Myometrial cell (primary cell): ENCODE results near the gene LAG3. TPM values are rescaled to one million over a fixed set of nuclear protein-coding genes. Genes with fewer than 3 reads are reported as not detected.

ENCODE experiments used
- total RNA-seq: library from RNA; depleted of rRNA; stranded (reverse); fragments of >200 nt; gene quantifications from 2 replicates; pipeline ENCODE4 v1.2.3, GENCODE V29; 2015

The LAG3 gene
- under 0.01 and 0.35 TPM in 2 replicates for total RNA-seq

DNA sequence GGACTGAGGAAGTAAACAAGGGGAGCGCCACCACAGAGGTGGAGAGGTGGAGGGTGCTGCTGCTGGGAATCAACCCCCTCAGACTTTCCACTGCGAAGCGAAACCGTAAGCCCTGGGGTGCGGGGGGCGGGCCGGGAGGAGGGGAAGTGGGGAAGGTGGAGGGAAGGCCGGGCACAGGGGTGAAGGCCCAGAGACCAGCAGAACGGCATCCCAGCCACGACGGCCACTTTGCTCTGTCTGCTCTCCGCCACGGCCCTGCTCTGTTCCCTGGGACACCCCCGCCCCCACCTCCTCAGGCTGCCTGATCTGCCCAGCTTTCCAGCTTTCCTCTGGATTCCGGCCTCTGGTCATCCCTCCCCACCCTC is at the start of gene LAG3:
Gene LAG3, plus strand, starts transcription at position 190 of the 365 bp plus-strand sequence. CDS start 333 bp downstream, outside the sequence.

DNA sequence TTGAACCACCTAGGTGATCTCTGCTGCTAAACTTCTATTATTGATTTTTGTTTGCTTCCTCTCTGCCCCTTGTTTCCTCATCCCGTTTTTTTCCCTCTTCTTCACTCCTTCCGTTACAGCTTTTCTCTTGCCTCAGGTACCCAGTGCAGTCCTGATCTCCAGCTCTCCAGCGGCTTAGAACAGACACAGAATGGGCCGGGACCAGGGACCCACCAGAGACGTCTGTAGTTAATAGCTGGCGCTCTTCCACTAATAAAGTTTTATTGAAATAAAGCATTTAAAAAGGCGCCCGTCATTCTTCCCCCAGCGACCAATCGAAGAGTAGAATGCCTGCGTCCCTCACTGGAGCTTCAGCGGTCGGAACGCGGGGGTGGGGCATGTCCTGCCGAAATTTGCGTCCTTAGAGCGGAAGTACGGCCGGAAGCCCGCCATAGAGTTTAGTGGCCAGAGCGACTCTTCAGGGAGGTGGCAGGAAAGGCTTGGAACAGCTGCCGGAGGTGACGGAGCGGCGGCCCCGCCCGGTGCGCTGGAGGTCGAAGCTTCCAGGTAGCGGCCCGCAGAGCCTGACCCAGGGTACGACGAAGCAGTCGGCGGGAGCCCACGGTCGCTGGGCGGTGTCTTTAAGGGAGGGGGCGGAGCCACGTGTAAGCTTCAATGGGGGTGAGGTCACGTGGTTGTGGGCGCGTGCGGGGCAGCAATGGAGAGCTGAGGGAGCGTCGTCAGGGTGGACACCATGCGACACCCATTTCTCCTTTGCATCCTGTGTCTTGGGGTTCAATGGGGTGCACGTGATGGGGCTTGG is 48.5 kb upstream of the LAG3 start, which contains the start of gene COPS7A:
Gene COPS7A, plus strand, starts transcription at position 440 of the 802 bp plus-strand sequence. CDS start 611 bp downstream, outside the sequence.

DNA sequence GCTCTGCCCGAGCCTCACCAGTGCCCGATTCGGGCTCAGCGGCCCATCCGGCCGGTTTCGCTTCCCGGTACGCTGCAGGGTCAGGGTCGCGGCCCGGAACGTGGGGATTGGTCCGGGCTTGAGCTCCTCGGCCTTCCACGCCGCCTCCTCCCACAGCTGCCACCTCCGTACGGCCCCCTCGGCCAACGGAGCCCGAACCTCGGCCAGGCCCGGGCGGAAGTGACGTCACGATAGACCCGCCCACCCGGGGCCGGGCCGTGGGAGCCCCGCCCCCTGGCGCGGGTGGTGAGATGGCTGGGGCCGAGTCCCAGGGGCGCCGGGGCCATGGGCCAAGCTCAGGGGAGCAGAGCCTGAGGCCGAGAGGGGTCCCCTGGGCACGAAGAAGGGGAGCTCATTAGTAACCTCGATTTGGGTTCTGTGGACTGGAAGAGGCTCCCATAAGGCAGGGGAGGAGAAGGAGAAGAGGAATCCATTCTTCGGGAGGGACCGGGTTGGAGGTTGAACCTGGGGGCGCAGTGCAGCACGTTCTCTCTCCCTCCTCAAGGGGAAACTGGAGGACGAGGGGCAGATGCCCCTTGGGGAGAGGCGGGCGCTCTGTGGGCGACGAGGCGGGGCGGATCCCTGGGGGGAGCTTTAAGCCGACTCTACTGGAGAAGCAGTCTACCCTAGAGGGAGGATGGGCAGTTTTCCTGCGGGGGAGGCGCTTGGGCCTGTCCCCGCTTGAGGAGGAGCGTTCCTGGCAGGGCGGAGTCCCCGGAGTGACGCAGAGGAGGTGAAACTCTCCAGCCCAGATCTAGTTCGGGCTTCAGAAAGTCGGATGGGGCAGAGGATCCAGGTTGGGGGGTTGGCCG is 19.2 kb upstream of the LAG3 start, which contains the start of gene MLF2:
Gene MLF2, minus strand, starts transcription at position 221 of the 851 bp plus-strand sequence. CDS start 807 bp downstream, outside the sequence.

DNA sequence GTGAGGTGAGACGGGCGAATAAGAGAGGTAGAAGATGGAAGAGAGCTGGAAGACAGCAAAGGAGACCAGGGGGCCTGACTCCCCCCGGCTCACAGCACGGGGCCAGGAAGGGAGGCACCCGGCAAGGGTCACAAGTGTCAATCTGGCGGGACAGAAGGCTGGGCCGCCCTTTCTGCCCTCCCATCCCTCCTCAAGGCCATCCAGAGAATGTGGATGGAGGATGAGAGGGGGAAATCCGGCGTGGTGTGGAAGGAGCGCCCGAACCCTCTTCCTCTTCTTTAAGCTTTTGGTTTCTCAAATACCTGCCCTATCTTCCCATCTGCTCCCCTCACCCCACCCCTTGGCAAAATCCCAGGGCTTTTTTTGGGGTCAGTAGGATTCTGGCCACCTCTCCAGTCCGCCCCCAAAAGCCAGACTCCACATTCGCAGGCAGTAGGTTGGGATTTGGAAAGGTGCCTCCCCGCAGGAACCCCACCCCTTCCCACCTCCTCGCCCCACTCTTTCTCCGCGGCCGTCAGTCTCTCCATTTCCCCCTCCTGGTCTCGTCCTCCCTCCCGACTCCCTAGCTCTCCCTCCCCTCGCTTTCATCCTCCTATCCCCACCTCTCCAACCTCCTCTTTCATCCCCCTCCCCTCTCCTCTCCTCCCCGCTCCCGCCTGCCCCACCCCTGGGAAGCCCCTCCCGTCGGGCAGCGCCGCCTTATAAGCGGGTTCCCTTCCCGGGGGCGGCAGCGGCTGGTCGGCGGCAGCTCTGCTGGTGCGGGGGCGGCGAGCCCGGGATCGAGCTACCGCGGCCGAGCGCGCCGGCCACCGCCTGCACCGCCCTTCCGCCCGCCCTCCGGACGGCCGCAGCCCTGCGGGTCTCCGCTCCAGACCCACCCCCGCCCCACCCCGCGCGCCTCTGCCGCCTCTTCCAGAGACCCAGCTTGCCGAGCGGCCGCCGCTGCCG is 6.4 kb upstream of the LAG3 start, which contains the start of gene PTMS:
Gene PTMS, plus strand, starts transcription at position 730 of the 948 bp plus-strand sequence. CDS start 343 bp downstream, outside the sequence.

DNA sequence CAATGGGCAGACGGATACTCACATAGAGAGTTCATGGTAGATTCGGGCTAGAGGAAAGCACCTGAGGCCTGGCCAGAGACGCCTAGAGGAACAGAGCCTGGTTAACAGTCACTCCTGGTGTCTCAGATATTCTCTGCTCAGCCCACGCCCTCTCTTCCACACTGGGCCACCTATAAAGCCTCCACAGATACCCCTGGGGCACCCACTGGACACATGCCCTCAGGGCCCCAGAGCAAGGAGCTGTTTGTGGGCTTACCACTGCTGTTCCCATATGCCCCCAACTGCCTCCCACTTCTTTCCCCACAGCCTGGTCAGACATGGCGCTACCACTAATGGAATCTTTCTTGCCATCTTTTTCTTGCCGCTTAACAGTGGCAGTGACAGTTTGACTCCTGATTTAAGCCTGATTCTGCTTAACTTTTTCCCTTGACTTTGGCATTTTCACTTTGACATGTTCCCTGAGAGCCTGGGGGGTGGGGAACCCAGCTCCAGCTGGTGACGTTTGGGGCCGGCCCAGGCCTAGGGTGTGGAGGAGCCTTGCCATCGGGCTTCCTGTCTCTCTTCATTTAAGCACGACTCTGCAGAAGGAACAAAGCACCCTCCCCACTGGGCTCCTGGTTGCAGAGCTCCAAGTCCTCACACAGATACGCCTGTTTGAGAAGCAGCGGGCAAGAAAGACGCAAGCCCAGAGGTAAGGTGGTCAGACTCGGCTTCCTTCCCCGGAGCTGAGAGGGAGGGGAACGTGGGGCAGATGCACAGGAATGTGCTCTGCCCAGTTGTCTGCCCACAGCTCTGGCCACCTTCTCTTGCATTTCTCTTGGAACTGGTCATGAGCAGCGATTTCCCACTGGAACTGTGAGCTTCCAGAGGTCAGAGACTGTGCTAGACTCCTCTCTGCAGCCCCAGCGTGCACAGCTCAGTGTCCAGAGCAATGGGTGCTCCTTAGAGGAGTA is 16.9 kb downstream of the LAG3 start, which contains the start of gene CD4:
Gene CD4, plus strand, starts transcription at position 557 of the 953 bp plus-strand sequence. CDS start 10,611 bp downstream, outside the sequence.

DNA sequence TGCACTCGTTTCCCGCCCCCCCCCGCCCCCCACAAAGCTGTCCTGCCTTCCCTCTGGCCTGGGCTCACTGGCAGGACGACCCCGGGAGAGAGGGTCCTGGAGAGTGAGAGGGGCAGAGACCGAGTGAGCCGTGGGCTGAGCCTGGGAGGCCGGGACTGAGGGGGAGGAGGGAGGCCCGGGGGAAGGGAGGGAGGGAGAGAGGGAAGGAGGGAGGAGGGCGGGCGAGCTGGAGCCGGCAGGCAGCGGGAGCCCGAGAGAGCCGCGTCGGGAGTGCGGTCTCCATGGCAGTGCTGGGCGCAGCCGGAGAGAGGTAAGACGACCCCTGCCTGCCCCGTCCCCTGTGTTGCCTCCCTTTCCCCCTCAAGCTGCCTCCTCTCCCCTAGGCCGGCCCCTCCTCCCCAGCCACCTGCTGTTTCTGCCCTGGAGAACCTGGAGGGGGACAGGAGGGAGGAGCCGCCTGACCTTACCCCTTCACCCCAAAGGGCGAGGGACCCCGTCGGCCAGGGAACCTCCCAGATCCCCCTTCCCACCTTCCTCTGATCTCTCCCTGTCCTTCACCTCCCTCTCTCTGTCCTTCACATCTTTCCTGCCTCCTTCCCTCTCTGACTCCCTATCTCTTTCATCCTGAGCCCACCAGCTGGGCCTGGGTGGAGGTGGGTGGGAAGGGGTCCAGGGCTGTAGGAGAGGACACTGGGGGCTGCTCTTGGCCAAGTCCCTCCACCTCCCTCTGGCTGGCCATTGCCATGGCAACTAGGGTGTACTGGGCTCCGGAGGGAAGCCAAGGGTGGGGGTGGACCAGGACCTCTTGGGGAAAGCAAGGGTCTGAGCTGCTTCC is 49.5 kb downstream of the LAG3 start, which contains the start of gene GPR162:
Gene GPR162, plus strand, starts transcription at position 231 of the 835 bp plus-strand sequence. CDS start 2,078 bp downstream, outside the sequence.

Other genes with a start within 250 kb of the LAG3 start
- gene GAPDH, start 238.0 kb upstream of the LAG3 start, total RNA-seq, result 6,392 and 8,126 TPM in 2 replicates
- 10.1 and 12.1 TPM in 2 replicates for gene IFFO1, start 216.5 kb upstream of the LAG3 start, total RNA-seq
- gene NOP2, start 204.2 kb upstream of the LAG3 start, total RNA-seq, result 23.4 and 31.7 TPM in 2 replicates
- 213 and 218 TPM in 2 replicates for gene CHD4, start 165.1 kb upstream of the LAG3 start, total RNA-seq
- 0.86 TPM in 1 of 2 replicates, not detected in the other for gene LPAR5, start 136.6 kb upstream of the LAG3 start, total RNA-seq
- 0.18 TPM in 1 of 2 replicates, not detected in the other for gene ACRBP, start 125.1 kb upstream of the LAG3 start, total RNA-seq
- gene ING4, start 109.4 kb upstream of the LAG3 start, total RNA-seq, result 28.8 and 31.9 TPM in 2 replicates
- 16.7 and 26.2 TPM in 2 replicates for gene ZNF384, start 83.1 kb upstream of the LAG3 start, total RNA-seq
- gene PIANP, start 71.7 kb upstream of the LAG3 start, total RNA-seq, result not detected in 2 replicates
- 127 and 144 TPM in 2 replicates for gene COPS7A, start 48.5 kb upstream of the LAG3 start, total RNA-seq
- 274 and 381 TPM in 2 replicates for gene MLF2, start 19.4 kb upstream of the LAG3 start, total RNA-seq
- gene PTMS, start 6.2 kb upstream of the LAG3 start, total RNA-seq, result 296 and 339 TPM in 2 replicates
- gene CD4, start 17.0 kb downstream of the LAG3 start, total RNA-seq, result under 0.01 TPM in 1 of 2 replicates, not detected in the other
- gene GPR162, start 49.3 kb downstream of the LAG3 start, total RNA-seq, result 1.8 and 3.2 TPM in 2 replicates
- 69.5 and 75.1 TPM in 2 replicates for gene P3H3, start 55.9 kb downstream of the LAG3 start, total RNA-seq
- gene GNB3, start 68.4 kb downstream of the LAG3 start, total RNA-seq, result 0.29 and 1.8 TPM in 2 replicates
- 36.3 and 53.9 TPM in 2 replicates for gene CDCA3, start 78.8 kb downstream of the LAG3 start, total RNA-seq
- gene USP5, start 79.6 kb downstream of the LAG3 start, total RNA-seq, result 89.4 and 97.7 TPM in 2 replicates
- gene TPI1, start 95.0 kb downstream of the LAG3 start, total RNA-seq, result 1,607 and 1,656 TPM in 2 replicates
- gene SPSB2, start 100.8 kb downstream of the LAG3 start, total RNA-seq, result 4.9 and 12.8 TPM in 2 replicates
- gene LRRC23, start 132.3 kb downstream of the LAG3 start, total RNA-seq, result 13.0 and 18.8 TPM in 2 replicates
- 8.9 and 9.0 TPM in 2 replicates for gene ENO2, start 142.1 kb downstream of the LAG3 start, total RNA-seq
- 12.7 and 13.8 TPM in 2 replicates for gene ATN1, start 155.4 kb downstream of the LAG3 start, total RNA-seq
- gene RNU7-1, start 171.3 kb downstream of the LAG3 start, total RNA-seq, result not detected in 2 replicates
- 314 and 317 TPM in 2 replicates for gene C12orf57, start 171.5 kb downstream of the LAG3 start, total RNA-seq
- not detected in 2 replicates for gene PTPN6, start 178.8 kb downstream of the LAG3 start, total RNA-seq
- 393 and 424 TPM in 2 replicates for gene PHB2, start 198.1 kb downstream of the LAG3 start, total RNA-seq
- 46.7 and 53.5 TPM in 2 replicates for gene EMG1, start 198.4 kb downstream of the LAG3 start, total RNA-seq
- 32.0 and 36.5 TPM in 2 replicates for gene LPCAT3, start 246.0 kb downstream of the LAG3 start, total RNA-seq